ENCODE measurements around the gene CPNE2.
"Not testable (repeated sequence)": the region's sequence is repeated elsewhere in the genome, so short reads cannot be mapped to it uniquely, and the experiment has no call there.

CPNE2 gene

DNA sequence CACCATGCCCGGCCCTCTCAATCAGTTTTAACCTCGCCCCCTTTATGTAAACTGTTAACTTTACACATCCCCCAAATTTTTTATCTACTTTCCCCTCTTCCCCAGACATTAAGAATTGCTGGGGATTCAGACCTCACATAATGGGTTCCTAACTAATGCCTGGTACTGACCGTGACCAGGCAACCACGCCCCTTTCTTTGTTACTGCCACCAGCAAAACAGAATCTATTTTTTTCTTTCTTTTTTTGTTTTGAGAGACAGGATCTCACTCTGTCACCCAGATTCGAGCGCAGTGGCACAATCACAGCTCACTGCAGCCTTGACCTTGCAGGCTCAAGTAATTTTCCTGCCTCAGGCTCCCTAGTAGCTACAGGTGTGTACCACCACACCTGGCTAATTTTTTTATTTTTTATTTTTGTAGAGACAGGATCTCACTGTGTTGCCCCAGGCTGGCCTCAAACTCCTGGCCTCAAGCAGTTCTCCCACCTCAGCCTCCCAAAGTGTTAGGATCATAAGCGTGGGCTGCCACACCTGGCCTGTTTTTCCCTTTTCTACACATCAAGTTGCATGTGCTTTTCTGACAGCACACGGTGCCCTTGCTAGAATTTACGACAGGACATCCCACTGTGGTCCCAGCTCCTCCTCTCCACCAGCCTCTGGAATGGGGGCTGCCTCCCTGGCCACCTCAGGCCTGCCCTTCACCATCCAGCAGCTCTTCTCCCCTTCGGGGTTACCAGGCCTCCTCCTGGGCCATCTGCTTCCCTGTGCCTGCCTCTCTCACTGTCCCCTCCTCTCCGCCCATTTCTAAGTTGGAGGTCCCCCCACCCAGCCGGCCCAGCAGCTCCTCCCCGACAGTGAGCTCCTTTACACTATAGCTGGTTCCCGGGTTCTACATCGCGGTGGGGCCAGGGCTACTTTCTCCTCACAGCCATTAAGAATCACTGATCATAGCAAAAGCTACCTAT, 10.8 kb downstream of the CPNE2 start:
- no peak for DNase-seq

DNA sequence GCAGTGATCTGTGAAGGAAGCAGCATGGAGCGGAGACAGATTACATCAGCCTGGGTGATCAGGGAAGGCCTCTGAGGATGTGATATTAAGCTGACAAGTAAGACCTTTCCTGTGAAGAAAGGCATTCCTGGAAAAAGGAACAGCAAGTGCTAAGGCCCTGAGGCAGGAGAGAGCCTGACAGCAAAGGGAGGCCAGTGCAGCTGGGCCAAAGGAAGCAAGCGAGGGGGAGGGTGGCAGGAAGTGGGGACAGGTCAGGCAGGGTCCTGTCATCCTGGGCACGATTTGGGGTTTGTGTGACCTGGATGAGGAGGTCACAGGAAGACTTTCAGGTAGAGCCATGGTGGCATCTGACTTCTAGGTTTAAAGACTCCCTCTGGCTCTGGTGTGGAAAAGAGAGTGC, 12.3 kb downstream of the CPNE2 start:
- DNase-seq = no peak

DNA sequence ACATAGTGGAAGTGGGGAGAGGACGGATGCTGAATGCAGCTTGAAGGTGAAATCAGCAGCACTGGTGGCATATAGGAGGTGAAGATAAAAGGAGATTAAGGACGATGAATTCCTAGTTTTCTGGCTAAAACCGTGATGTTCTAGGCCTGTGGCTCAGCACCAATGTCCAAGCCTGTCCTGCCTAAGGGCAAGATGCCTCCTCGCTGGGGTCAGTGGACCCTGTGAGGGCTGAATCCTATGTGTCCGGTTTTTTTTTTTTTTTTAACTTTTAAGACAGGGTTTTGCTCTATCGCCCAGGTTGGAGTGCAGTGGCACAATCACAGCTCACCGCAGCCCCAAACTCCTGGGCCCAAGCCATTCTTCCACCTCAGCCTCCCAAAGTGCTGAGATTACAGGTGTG, 12.8 kb downstream of the CPNE2 start:
- DNase-seq = no peak

DNA sequence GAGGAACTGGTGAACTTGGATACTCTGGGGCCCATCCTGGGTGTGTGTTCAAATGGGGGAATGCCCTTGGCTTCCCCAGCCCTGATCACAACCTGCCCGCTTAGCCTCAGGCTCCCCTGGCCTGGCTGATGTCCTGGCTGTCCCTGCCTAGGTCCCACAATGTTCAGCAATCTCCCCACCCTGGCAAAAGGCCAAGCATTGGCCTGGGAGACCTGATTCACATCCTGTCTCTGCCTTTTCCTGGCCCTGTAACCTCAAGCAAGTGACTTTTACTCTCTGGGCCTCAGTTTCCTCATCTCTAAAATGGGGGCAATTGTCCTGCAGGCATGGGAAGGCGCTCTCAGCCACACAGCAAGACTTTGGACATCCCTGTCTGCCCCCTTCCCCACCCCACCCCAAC, 14.4 kb downstream of the CPNE2 start:
- no peak for DNase-seq

DNA sequence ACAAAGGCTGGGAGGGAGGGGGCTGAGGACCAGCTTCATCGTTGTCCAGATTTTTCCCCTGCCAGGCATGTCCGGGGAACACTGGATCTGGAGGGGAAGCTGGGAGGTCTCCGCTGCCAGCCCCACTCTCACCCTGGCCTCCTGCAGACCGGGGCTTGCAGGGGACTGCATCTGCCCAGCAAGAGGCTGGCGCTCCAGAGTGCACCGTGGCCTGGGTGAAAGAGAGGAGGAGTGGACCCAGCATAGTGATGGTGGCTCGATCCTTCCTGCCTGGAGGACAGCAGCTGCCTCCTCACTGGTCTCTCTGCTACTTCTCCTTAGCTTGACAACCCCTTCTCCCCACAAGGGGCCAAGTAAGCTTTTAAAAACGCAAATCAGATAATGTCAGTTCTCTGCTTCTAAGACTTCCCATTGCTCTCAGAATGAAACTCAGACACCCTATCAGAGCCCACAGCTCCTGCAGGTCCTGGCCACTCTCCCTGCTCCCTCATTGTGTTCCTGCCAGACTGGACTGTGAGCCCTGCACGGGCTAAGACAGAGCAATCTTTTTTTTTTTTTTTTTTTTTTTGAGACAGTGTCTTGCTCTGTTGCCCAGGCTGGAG, 15.0 kb downstream of the CPNE2 start:
- DNase-seq = no peak

DNA sequence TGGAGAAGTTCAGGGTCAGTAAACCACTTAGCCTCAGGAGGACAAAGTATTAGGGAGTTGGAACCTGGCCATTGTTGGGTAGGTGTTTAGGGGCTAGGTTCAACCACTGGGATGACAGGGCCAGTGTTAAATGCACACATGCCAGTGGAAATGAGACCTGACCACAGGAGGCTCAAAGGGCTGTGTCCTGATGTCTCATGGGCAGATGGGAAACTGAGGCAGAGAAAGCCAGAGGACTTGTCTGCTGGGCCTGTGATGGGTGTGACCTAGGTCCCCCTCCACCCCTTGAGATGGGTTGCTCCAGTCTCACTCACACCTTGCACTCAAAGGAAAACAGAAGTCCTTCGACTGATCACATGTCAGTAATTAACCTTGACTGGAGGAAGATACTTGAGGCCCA, 16.0 kb downstream of the CPNE2 start:
- no peak for DNase-seq

DNA sequence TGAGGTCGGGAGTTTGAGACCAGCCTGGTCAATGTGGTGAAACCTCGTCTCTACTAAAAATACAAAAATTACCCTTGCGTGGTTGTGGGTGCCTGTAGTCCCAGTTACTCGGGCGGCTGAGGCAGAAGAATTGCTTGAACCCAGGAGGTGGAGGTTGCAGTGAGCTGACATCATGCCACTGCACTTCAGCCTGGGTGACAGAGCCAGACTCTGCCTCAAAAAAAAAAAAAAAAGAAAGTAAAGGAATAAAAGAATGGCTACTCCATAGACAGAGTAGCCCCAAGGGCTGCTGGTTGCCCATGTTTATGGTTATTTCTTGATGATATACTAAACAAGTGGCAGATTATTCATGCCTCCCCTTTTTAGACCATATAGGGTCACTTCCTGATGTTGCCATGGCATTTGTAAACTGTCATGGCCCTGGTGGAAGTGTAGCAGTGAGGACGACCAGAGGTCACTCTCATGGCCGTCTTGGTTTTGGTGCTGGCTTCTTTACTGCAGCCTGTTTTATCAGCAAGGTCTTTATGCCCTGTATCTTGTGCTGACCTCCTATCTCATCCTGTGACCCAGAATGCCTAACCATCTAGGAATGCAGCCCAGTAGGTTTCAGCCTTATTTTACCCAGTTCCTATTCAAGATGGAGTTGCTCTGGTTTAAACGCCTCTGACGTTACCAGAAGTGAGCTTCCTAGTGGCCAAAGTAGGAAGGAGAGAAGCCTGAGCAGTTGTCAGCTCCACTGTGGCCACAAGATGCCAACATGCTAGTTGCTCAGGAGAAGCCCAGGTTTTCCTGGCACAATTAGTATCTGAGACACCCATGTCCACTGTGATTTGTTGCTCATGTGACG, 17.1 kb downstream of the CPNE2 start:
- not testable (repeated sequence) for DNase-seq

DNA sequence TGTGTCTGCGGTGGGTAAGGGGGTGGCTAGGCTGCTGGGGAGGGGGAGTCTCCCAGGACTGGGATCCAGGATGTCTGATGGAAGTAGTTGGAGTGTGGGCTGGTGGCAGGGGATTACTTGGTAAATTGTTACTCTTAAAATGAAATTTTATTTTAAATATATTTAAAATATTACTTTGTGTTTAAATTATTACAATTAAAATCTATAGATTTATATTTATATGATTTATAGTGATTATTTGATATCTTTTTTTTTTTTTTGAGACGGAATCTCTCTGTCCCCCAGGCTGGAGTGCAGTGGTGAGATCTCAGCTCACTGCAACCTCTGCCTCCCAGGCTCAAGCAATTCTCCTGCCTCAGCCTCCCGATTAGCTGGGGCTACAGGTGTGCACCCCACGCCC, 18.6 kb downstream of the CPNE2 start:
- DNase-seq = no peak

DNA sequence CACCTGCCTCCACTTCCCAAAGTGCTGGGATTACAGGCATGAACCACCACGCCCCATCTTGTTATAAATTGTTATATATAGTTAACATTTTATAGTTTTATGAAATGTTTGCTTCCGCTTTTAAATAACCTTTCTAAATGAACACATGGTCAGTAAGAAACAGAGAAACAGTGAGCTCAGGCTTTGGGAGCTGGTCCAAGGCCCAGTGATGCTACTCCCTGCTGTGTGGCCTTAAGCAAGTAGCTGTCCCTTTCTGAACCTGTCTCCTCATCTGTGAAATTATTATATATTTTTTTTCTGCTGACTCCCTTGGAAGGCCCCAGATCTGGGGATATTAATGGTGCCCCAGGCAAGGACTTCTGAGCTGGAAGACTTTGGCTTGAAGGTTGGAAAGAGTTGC, 19.0 kb downstream of the CPNE2 start:
- DNase-seq = no peak

DNA sequence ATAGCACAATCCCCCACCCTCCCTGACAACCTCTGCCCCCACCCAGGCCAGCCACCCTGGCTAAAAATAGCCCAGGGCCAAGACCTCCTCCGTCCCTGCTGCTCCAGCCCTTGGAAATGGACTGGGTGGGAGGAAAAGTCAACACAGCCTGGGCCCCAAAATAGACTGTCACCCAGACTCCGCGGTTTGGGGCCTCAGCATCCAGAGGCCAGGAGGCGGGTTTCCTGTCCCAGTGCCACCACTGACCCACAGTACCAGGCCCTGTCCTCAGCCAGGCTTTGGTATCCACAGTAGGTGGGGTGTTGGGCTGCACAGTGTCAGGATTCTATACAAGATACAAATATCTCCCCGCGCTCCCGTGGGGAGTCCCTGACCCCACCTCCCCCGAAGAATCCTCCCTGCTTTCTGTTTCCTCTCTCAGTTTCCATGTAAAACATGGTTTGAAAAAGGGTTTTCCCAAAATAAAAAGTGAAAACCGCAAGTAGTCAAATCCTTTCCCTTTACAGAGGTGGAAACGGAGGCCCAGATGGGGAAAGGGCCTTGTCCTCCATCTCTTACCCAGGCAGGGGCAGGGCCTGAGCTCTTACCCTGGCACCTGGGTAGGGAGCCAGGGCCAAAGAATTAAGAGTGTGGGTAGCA, 20.1 kb downstream of the CPNE2 start:
- peak; percentile 16 to 50 for DNase-seq

DNA sequence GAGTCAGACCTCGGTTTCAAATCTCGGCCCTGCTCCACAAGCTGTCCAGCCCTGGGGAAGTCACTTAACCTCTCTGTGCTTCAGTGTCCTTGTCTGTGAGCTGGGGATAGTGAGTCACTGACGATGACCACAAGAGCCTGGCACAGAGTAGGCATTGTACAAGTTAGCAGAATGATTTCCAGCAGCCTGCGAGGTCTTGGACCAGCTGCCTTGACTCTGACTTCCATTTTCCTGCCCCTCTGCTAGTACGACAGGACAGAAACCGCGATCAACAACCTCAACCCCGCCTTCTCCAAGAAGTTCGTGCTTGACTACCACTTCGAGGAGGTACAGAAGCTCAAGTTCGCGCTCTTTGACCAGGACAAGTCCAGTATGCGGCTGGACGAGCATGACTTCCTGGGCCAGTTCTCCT, 20.7 kb downstream of the CPNE2 start:
- no peak for DNase-seq

DNA sequence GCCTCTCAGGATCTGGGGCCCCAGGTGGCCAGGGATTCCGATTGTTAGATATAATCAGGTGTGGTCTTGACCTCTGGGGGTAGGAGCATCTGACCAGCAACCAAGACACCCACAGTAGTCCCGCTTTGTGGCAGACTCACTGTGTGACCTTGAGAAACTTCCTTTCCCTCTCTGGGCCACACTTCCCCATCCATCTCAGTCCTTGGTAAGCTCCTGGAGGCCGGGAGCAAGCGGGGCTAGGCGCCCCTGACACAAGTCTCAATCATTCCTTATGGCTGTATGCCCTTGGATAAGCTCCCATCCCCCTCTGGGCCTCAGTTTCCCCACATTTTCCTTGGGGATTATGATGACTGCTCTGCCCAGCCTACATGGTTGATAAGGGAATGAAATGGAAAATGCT, 21.3 kb downstream of the CPNE2 start:
- no peak for DNase-seq

DNA sequence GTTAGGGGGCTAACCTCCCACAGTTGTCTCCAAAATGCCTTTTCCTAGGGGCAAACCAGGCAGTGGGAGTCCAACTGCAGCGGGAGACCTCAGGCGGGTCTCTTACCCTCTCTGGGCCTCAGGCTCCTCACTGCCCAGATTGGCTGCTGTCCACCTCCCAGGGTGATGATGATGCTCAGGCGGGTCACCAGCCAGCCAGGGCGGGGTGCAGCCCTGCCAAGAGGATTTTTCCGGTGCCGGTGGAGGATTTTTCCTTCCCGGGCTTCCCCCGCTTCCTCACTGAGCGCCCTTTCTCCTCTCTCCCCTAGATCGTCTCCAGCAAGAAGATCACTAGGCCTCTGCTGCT, 22.8 kb downstream of the CPNE2 start:
- DNase-seq = no peak

DNA sequence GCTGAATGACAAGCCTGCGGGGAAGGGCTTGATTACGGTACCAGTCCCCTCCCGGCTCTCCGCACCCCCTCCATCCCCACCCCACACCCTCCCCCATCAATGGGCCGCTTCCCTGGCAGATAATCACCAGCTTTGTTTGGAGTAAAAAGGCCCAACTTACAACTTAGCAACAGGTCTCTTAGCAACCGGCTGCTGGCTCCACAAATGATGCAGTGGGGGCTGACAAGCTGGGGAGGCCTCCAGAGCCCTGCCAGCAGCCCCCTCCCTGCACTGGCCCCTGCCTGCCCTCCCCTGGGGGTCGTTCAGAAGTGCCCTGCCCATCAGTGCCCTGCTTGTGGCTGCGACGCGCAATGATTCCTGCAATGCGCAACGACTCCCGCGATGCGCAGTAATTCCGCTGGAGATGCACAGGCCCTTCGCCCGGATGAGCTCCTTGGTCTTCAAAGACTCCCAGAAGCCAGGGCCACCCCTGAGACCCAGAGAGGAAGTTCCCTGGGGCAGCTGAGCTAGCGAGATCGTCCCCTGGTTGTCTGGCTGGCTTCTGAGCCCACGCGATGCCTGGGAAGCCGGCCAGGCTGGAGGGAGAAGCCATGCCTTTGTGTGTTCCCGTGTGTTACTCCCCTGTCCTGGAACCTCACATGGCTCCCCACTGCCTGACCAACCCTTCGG, 23.3 kb downstream of the CPNE2 start:
- DNase-seq = peak; percentile 64 to 71

DNA sequence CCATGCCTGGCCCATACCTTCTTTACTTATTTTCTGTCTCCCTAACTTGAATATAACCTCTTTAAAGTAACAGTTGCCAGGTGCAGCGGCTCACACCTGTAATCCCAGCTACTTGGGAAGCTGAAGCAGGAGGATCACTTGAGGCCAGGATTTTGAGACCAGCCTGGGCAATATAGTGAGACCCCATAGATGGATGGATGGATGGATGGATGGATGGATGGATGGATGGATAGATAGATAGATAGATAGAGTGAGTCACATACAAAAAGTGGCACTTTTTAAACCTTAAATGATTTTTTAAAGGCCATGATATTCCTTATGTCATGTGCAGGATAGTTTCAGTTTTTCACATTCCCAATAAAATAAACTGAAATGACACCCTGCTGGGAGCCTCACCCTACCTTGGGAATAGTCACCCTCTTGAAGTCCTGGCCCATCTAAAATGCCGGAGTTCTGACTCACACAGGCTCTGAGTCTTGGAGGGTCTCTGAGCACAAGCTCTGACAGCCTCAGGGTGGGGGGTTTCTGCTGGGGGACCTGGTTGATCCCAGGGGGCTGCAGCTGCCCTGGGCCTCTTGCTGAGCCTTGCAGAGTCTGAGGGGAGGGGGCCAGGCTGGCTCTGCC, 26.2 kb downstream of the CPNE2 start:
- DNase-seq = no peak

DNA sequence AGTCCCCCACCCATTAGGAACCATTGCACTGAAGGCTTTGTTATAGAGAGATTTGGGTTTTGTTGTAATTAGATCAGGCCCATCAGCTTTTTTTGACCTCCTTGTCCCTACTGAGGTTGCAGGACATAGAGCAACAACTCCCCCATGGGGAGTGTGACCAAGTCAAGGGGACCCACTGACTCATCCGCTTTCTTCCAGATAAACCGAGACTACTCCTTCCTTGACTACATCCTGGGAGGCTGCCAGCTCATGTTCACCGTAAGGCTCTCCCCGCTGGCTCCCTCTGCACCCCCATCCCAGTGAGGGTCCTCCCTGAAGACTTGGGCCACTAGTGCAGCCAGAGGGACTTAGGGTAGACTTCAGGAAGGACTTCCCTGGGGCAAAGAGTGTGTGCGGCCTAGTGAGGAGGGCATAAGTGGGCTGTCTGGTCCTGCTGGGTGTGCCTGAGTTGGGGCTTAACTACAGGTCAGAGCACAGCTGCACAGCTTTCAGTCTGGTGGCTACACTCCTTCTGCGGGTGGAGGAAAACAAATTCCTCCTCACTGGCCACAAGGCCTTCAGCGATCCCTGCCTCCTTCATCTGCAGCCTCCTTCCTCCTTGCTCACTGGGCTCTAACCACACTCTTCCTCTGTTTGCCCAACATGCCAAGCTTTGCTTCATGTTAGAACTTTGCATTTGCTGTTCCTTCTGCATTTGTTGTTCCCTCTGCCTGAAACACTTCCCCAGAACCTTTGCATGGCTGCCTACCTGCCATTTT, 31.0 kb downstream of the CPNE2 start:
- DNase-seq = peak; percentile 62 to 77

DNA sequence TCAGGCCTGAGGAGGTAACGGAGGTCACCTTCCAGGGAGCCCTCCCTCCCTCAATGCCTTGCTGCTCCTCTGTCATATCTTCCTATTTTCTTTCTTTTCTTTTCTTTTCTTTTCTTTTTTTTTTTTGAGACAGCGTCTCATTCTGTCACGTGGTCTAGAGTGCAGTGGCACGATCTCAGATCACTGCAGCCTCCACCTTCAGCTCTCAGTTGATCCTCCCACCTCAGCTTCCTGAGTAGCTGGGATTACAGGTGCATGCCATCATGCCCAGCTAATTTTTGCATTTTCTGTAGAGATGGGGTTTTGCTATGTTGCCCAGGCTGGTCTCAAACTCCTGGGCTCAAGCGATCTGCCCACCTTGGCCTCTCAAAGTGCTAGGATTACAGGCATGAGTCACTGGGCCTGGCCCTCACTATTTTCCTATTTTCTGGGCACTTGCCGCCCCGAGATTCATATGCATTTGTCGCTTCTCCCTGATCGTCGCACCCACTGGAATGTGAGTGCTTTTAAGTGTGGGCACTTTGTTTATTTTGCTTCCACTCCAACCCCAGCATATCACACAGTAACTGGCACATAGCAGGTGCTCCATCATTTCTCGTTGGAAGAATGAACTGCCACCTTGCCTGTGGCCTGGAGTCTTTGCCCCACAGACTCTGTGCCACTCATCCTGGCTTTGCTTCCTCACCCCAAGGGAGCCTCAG, 31.7 kb downstream of the CPNE2 start:
- no peak for DNase-seq

DNA sequence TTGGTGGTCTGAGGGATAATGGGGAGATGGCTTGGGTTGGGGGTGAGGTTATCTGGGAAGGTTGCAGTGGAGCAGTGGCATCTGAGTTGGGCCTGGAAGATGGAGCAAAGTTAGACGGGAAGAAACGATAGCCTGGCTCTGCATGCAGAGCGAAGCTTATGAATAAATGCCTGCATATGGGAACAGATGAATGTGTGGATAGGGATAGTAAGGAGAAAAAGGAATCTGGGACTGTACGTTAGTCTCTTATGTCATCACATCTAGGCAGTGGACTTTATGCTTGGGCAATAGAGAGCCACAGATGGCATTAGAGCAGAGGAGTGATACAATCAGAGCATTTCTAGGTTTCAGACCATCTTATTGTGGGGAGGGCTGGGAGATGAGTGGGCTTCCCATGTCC, 33.0 kb downstream of the CPNE2 start:
- DNase-seq = no peak

DNA sequence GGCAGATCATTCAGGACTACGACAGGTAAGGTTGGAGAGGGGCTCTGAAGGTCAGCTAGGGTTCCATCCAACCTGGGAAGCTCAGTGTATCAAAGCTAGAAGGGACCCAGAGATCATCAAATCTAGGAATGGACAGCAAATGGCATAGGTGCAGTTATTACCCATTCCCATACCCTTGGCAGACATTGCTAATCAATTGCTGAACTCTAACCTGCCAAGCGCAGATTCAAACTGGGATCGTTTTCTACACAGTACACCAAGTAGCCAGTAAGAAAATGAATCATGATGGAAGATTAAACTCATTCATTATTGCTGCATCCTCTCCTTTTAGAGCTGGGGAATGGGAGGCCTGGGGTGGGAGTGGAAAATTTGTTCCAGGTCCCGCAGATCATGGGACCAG, 33.6 kb downstream of the CPNE2 start:
- no peak for DNase-seq

DNA sequence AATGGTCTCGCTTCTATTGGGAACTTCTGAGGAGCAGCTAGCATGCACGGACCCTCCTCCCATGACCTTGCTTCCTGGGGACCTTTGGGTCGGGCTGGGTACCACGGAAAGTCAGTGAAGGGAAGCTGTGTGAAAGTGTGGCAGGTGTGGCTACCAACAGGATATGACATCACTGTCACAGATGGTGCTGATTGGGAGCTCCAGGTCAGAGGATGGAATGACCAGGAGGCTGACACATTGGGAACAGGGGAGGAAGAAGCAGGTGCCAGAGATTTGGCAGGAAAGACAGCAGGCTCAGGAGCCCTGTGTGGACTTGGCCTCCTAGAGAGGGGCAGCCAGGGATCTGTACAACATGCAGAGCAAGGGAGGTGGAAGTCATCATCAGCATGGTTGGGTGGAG, 34.0 kb downstream of the CPNE2 start:
- no peak for DNase-seq

Data from Kasumi-1 (cell line).